HL-60 (cell line): ENCODE measurements around the gene ZNF57.
"Not testable (repeated sequence)": the region's sequence is repeated elsewhere in the genome, so short reads cannot be mapped to it uniquely, and the experiment has no call there.

Experiments
- DNase-seq, 2 experiments: peaks; one replicate each; pipeline ENCODE4 v3.0.0-alpha.2; 2010 to 2020; ENCODE audit warnings: low read depth in 1 of 2, low spot score in 1 of 2
- H3K27ac ChIP-seq: fragments of 250-450 bp; sonication (Bioruptor Pico); replicated peaks from 2 replicates; pipeline ENCODE4 v1.5.1; 2020; ENCODE audit warnings: mild to moderate bottlenecking, moderate library complexity
- H3K27me3 ChIP-seq: fragments of 250-450 bp; sonication (Bioruptor Pico); 2 replicates; pipeline ENCODE4 v1.5.1; 2021; ENCODE audit warnings: mild to moderate bottlenecking, moderate library complexity; ENCODE audit not compliant: insufficient read depth, poor library complexity, severe bottlenecking
- H3K4me3 ChIP-seq: replicated peaks from 2 replicates; pipeline ENCODE4 v1.5.1; 2011; ENCODE audit warnings: mild to moderate bottlenecking, control low read depth, low read length; ENCODE audit not compliant: insufficient read depth
- GABPA ChIP-seq: IDR thresholded peaks from 2 replicates; pipeline ENCODE4 v1.6.1; 2012; ENCODE audit warnings: low read depth
- POLR2AphosphoS5 ChIP-seq: IDR thresholded peaks from 2 replicates; pipeline ENCODE4 v1.6.1; 2012; ENCODE audit warnings: low read depth
- SPI1 ChIP-seq: IDR thresholded peaks from 2 replicates; pipeline ENCODE4 v1.6.1; 2012; ENCODE audit warnings: low read depth, mild to moderate bottlenecking, borderline replicate concordance
- TF ChIP-seq, protein P1 (sequence below): IDR thresholded peaks from one replicate; pipeline ENCODE4 v1.5.1; 2011; ENCODE audit warnings: low read length, control low read depth, inconsistent platforms; ENCODE audit not compliant: insufficient read depth
- TF ChIP-seq, protein P2 (sequence below): IDR thresholded peaks from 2 replicates; pipeline ENCODE4 v1.6.1; 2012; ENCODE audit warnings: low read depth; ENCODE audit not compliant: insufficient replicate concordance

The ZNF57 gene

DNA sequence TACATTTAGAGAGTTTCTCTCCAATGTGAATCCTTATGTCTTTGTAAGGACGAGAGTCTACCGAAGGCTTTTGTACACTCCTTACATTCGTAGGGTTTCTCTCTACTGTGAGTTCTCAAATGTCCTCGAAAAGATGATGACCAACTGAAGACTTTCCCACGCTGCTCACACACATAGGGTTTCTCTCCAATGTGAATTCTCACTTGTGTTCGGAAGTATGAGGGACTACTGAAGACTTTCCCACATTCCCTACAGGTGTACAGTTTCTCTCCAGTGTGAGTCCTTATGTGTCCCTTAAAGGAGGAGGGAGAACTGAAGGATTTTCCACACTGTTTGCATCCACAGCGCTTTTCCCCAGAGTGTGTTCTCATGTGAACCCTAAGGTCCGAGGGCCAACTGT is 4.0 kb upstream of the ZNF57 start:
- Histone ChIP-seq H3K27ac (no peak overlapping the region), H3K4me3 (no peak overlapping the region), H3K27me3 (no peaks in the 10 kb centered on the region)
- no peak for DNase-seq
- TF ChIP-seq, protein P1, sequence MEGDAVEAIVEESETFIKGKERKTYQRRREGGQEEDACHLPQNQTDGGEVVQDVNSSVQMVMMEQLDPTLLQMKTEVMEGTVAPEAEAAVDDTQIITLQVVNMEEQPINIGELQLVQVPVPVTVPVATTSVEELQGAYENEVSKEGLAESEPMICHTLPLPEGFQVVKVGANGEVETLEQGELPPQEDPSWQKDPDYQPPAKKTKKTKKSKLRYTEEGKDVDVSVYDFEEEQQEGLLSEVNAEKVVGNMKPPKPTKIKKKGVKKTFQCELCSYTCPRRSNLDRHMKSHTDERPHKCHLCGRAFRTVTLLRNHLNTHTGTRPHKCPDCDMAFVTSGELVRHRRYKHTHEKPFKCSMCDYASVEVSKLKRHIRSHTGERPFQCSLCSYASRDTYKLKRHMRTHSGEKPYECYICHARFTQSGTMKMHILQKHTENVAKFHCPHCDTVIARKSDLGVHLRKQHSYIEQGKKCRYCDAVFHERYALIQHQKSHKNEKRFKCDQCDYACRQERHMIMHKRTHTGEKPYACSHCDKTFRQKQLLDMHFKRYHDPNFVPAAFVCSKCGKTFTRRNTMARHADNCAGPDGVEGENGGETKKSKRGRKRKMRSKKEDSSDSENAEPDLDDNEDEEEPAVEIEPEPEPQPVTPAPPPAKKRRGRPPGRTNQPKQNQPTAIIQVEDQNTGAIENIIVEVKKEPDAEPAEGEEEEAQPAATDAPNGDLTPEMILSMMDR = no peak
- TF ChIP-seq GABPA (no peak), POLR2AphosphoS5 (no peak), SPI1 (no peak)
- TF ChIP-seq, protein P2, sequence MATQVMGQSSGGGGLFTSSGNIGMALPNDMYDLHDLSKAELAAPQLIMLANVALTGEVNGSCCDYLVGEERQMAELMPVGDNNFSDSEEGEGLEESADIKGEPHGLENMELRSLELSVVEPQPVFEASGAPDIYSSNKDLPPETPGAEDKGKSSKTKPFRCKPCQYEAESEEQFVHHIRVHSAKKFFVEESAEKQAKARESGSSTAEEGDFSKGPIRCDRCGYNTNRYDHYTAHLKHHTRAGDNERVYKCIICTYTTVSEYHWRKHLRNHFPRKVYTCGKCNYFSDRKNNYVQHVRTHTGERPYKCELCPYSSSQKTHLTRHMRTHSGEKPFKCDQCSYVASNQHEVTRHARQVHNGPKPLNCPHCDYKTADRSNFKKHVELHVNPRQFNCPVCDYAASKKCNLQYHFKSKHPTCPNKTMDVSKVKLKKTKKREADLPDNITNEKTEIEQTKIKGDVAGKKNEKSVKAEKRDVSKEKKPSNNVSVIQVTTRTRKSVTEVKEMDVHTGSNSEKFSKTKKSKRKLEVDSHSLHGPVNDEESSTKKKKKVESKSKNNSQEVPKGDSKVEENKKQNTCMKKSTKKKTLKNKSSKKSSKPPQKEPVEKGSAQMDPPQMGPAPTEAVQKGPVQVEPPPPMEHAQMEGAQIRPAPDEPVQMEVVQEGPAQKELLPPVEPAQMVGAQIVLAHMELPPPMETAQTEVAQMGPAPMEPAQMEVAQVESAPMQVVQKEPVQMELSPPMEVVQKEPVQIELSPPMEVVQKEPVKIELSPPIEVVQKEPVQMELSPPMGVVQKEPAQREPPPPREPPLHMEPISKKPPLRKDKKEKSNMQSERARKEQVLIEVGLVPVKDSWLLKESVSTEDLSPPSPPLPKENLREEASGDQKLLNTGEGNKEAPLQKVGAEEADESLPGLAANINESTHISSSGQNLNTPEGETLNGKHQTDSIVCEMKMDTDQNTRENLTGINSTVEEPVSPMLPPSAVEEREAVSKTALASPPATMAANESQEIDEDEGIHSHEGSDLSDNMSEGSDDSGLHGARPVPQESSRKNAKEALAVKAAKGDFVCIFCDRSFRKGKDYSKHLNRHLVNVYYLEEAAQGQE = no peak

DNA sequence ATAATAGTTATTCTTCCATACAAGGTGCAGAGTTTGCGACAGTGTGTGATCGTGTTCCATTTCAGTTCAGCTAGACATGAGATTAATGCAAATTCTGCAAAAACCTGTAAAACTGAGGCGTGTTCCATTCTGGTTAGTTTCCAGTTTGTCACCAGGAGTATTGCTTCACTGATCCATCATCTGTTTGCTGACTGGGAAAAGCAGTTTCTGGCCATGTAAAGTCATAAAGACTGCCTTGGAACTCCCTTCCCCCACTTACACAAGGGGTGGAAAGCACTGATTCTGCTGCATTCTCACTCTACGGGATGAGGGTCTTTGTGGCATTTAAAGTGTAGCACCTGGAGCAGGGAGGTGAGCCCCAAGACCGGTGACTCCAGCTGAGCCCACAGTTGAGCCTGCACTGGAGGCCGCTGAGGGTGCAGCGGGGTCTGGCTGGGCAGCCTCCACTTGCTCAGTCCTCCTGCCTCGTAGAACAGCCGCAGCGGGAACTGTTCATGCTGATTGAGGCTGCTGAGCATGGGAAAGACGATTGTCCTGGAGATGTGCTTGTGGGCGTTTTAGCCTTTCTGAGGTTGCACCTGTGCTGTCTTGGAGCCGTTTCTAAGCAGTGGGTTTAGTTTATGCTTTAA is 2.0 kb downstream of the ZNF57 start:
- Histone ChIP-seq H3K4me3 (no peak overlapping the region), H3K27ac (no peak overlapping the region), H3K27me3 (no peaks in the 10 kb centered on the region)
- TF ChIP-seq POLR2AphosphoS5 (no peak), SPI1 (no peak), GABPA (no peak)
- TF ChIP-seq, protein P2 = no peak
- DNase-seq = no peak

DNA sequence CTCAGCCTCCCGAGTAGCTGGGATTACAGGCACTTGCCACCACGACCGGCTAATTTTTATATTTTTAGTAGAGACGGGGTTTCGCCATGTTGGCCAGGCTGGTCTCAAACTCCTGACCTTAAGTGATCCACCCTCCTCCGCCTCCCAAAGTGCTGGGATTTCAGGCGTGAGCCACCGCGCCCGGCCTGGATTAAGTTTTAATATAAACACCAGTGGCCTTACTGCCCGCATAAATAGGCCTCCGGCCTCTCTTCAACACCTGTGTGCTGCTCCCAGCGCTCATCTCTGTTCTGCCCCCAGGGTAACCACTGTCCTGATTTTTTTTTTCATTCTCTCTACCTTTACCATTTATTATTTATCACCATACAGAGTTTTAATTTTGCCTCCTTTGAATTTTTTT is 2.6 kb downstream of the ZNF57 start:
- not testable (repeated sequence) for DNase-seq, H3K4me3 ChIP-seq, H3K27me3 ChIP-seq, H3K27ac ChIP-seq

DNA sequence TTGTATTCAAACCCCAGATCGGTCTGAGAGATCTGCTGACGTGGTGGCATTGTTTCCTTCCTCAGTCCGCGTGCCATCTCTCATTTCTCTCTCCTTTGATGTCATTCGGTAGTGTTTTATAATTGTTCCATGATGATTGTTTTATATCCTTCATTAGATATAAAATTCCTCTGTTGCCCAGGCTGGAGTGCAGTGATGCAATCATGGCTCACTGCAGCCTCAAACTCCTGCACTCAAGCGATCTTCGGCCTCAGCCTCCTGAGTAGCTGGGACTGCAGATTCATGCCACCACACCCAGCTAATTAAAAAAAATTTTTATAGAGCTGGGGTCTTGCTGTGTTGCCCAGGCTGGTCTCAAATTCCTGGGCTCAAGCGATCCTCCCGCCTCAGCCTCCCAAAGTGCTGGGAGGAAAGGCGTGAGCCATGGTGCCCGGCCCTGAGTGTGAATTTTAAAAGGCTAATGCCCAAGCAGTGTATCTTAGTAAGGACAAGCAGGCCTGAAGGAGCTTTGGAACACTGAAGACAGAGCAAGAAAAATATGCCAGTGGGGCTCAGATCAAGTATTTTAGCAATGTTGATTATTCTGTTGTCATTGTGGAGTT is 5.3 kb downstream of the ZNF57 start:
- TF ChIP-seq, protein P2 = no peak
- TF ChIP-seq GABPA (no peak), POLR2AphosphoS5 (no peak), SPI1 (no peak)
- TF ChIP-seq, protein P1 = no peak
- no peak overlapping the region for H3K27ac ChIP-seq
- no peak overlapping the region for H3K4me3 ChIP-seq
- DNase-seq = no peak
- no peaks in the 10 kb centered on the region for H3K27me3 ChIP-seq
